ENCODE measurements around the gene S100A8.

DNA sequence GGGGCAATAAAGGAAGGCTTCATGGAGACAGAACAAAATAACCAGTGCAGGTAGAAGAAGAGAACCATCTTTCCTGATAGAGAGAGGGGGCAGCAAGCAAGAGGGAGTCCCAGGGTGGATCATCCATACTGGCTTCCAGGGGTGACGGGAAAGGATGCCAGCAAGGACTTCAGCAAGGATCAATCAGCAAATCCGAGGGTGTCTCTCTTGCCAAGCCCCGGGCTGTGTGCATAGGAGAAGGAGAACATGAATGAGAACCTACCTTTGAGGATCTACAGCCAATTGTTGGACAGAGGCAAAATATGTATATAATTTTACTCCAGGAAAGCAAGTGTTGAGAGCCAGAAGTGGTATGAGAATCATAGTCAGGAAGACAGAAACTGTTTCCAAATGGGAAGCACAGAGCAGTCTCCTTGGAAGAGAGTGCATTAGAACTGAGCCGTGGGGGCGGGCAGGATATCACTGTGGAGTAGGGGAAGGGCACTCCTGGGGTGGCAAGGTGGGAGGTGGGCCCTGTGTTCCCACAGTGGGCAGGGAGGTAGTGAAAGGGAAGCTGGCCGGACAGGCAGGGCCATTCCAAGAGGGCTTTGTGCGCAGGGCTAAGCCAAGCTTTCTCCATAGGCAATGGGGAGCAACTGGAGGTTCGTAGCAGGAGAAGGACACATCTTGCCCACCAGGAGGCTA is 34.3 kb downstream of the S100A8 start:
- no peak for TF ChIP-seq EZH2 (IDR thresholded peaks at IDR 0.05)
- no peak for TF ChIP-seq POLR2AphosphoS5 (IDR thresholded peaks at IDR 0.05; ENCODE audit: borderline replicate concordance, low read depth, low read length)
